C1 segment of cervical spinal cord (tissue), 14 donors: ENCODE results near the gene ZC3H4.
"Not testable (repeated sequence)": the region's sequence is repeated elsewhere in the genome, so short reads cannot be mapped to it uniquely, and the experiment has no call there.

Experiments used
- DNase-seq, 14 donors: peaks; one replicate each; lab custom pipeline; 2025; lab: John Stamatoyannopoulos, UW

ZC3H4 gene

GRCh38 chr19:47107953-47108746 lies 5.4 kb downstream of the ZC3H4 start:
- peak in 4 of 14 donors; percentile 16 to 74 (median 40) for DNase-seq

GRCh38 chr19:47107202-47107952 lies 6.2 kb downstream of the ZC3H4 start:
- peak in 6 of 14 donors; percentile 13 to 57 (median 20) for DNase-seq

GRCh38 chr19:47106821-47107201 lies 6.8 kb downstream of the ZC3H4 start:
- peak in 1 of 14 donors; percentile 46 for DNase-seq

GRCh38 chr19:47105874-47106273 lies 7.7 kb downstream of the ZC3H4 start:
- no peak for DNase-seq

- peak in 1 of 14 donors; percentile 29 for DNase-seq
Observed at GRCh38 chr19:47104680-47105079, 8.9 kb downstream of the ZC3H4 start.

GRCh38 chr19:47102346-47103060 lies 11.1 kb downstream of the ZC3H4 start:
- DNase-seq, result no peak

- not testable (repeated sequence) for DNase-seq
Observed at GRCh38 chr19:47101116-47101515, 12.5 kb downstream of the ZC3H4 start.

GRCh38 chr19:47100290-47100689 lies 13.3 kb downstream of the ZC3H4 start:
- DNase-seq, result no peak

- DNase-seq, result peak in 2 of 14 donors; percentile 10 to 13
Observed at GRCh38 chr19:47099576-47100050, 14.0 kb downstream of the ZC3H4 start.

- DNase-seq, result no peak
Observed at GRCh38 chr19:47098608-47099007, 15.0 kb downstream of the ZC3H4 start.

GRCh38 chr19:47097396-47098201 lies 16.0 kb downstream of the ZC3H4 start:
- peak in 13 of 14 donors; percentile 17 to 82 (median 62) for DNase-seq

- peak in 4 of 14 donors; percentile 11 to 19 (median 18) for DNase-seq
Observed at GRCh38 chr19:47096721-47097120, 16.9 kb downstream of the ZC3H4 start.

GRCh38 chr19:47096100-47096704 lies 17.4 kb downstream of the ZC3H4 start:
- no peak for DNase-seq

- DNase-seq, result no peak
Observed at GRCh38 chr19:47095476-47096099, 18.0 kb downstream of the ZC3H4 start.

GRCh38 chr19:47094557-47095475 lies 18.8 kb downstream of the ZC3H4 start:
- no peak for DNase-seq

- DNase-seq, result no peak
Observed at GRCh38 chr19:47093841-47094240, 19.7 kb downstream of the ZC3H4 start.

GRCh38 chr19:47093254-47093653 lies 20.3 kb downstream of the ZC3H4 start:
- peak in 1 of 14 donors; percentile 7 for DNase-seq

GRCh38 chr19:47089767-47090350 lies 23.7 kb downstream of the ZC3H4 start:
- DNase-seq, result no peak

- no peak for DNase-seq
Observed at GRCh38 chr19:47086280-47086679, 27.3 kb downstream of the ZC3H4 start.
